H9 (cell line): ENCODE data around the gene DCTPP1. TPM values are rescaled to one million over a fixed set of nuclear protein-coding genes. Genes with fewer than 3 reads are reported as not detected.

Source experiments
- DNase-seq: peaks from one replicate; pipeline ENCODE4 v3.0.0-alpha.2; 2017
- H2AFZ ChIP-seq: one replicate; pipeline ENCODE4 v1.6.1; 2013; ENCODE audit warnings: mild to moderate bottlenecking, low read length, control low read depth, moderate library complexity
- H2AK5ac ChIP-seq: 2 replicates; pipeline ENCODE4 v1.6.1; 2013; ENCODE audit warnings: low read length, control low read depth, mixed read lengths; ENCODE audit not compliant: insufficient read length
- H2BK120ac ChIP-seq: one replicate; pipeline ENCODE4 v1.6.1; 2013; ENCODE audit warnings: low read depth, mild to moderate bottlenecking, low read length, control low read depth, inconsistent platforms; ENCODE audit not compliant: poor library complexity, severe bottlenecking
- H2BK12ac ChIP-seq: 2 replicates; pipeline ENCODE4 v1.6.1; 2013; ENCODE audit warnings: low read length, control low read depth, mixed read lengths, low read depth; ENCODE audit not compliant: insufficient read length
- H2BK15ac ChIP-seq: 2 replicates; pipeline ENCODE4 v1.6.1; 2013; ENCODE audit warnings: low read depth, low read length, control low read depth
- H2BK20ac ChIP-seq: one replicate; pipeline ENCODE4 v1.6.1; 2013; ENCODE audit warnings: low read depth, mild to moderate bottlenecking, low read length, control low read depth, inconsistent platforms; ENCODE audit not compliant: poor library complexity, severe bottlenecking
- H2BK5ac ChIP-seq: 2 replicates; pipeline ENCODE4 v1.6.1; 2013; ENCODE audit warnings: low read length, control low read depth, mixed read lengths; ENCODE audit not compliant: insufficient read length
- H3K14ac ChIP-seq: 2 replicates; pipeline ENCODE4 v1.6.1; 2013; ENCODE audit warnings: low read length, control low read depth; ENCODE audit not compliant: insufficient read depth
- H3K18ac ChIP-seq: 2 replicates; pipeline ENCODE4 v1.6.1; 2013; ENCODE audit warnings: low read depth, mild to moderate bottlenecking, mixed read lengths, low read length, control low read depth; ENCODE audit not compliant: insufficient read length
- H3K23ac ChIP-seq: 2 replicates; pipeline ENCODE4 v1.6.1; 2013; ENCODE audit warnings: low read length, control low read depth, mixed read lengths, low read depth; ENCODE audit not compliant: insufficient read length
- H3K23me2 ChIP-seq: 2 replicates; pipeline ENCODE4 v1.6.1; 2013; ENCODE audit warnings: low read depth, mild to moderate bottlenecking, mixed read lengths, low read length, control low read depth; ENCODE audit not compliant: insufficient read length, poor library complexity, severe bottlenecking
- H3K27ac ChIP-seq: 2 replicates; pipeline ENCODE4 v1.5.1; 2013; ENCODE audit warnings: low read length, control low read depth, mixed read lengths, low read depth; ENCODE audit not compliant: insufficient read length
- H3K27me3 ChIP-seq: 2 replicates; pipeline ENCODE4 v1.6.1; 2013; ENCODE audit warnings: low read length, control low read depth, inconsistent platforms; ENCODE audit not compliant: insufficient read depth
- H3K4ac ChIP-seq: 2 replicates; pipeline ENCODE4 v1.6.1; 2013; ENCODE audit warnings: low read depth, mild to moderate bottlenecking, control low read depth, inconsistent platforms, low read length, moderate library complexity
- H3K4me1 ChIP-seq: 2 replicates; pipeline ENCODE4 v1.6.1; 2013; ENCODE audit warnings: low read length, control low read depth, inconsistent platforms; ENCODE audit not compliant: insufficient read depth
- H3K4me2 ChIP-seq: 2 replicates; pipeline ENCODE4 v1.6.1; 2013; ENCODE audit warnings: low read length, control low read depth, mixed read lengths; ENCODE audit not compliant: insufficient read length, insufficient read depth
- H3K56ac ChIP-seq: 2 replicates; pipeline ENCODE4 v1.6.1; 2013; ENCODE audit warnings: low read depth, mild to moderate bottlenecking, mixed read lengths, low read length, control low read depth; ENCODE audit not compliant: insufficient read length
- H3K79me1 ChIP-seq: 2 replicates; pipeline ENCODE4 v1.6.1; 2013; ENCODE audit warnings: low read depth, mild to moderate bottlenecking, moderate library complexity, low read length, control low read depth, inconsistent platforms; ENCODE audit not compliant: insufficient read depth, poor library complexity, severe bottlenecking
- H3K79me2 ChIP-seq: 2 replicates; pipeline ENCODE4 v1.6.1; 2013; ENCODE audit warnings: low read length, control low read depth, inconsistent platforms; ENCODE audit not compliant: insufficient read depth
- H3K9ac ChIP-seq: 2 replicates; pipeline ENCODE4 v1.6.1; 2013; ENCODE audit warnings: low read length, control low read depth, mixed read lengths; ENCODE audit not compliant: insufficient read length; ENCODE audit errors: extremely low read depth
- H3K9me3 ChIP-seq: one replicate; pipeline ENCODE4 v1.6.1; 2013; ENCODE audit warnings: low read depth, low read length, inconsistent platforms; ENCODE audit not compliant: control insufficient read depth
- H3T11ph ChIP-seq: one replicate; pipeline ENCODE4 v1.6.1; 2013; ENCODE audit warnings: mild to moderate bottlenecking, low read length, control low read depth, inconsistent platforms
- H4K20me1 ChIP-seq: one replicate; pipeline ENCODE4 v1.6.1; 2013; ENCODE audit not compliant: control insufficient read depth, insufficient read length, insufficient read depth
- H4K5ac ChIP-seq: 2 replicates; pipeline ENCODE4 v1.6.1; 2013; ENCODE audit warnings: low read depth, mild to moderate bottlenecking, mixed read lengths, low read length, control low read depth; ENCODE audit not compliant: insufficient read length
- H4K8ac ChIP-seq: replicated peaks from 2 replicates; pipeline ENCODE4 v1.6.1; 2013; ENCODE audit warnings: low read length, control low read depth, mixed read lengths, low read depth; ENCODE audit not compliant: insufficient read length
- H4K91ac ChIP-seq: 2 replicates; pipeline ENCODE4 v1.6.1; 2013; ENCODE audit warnings: low read depth, mild to moderate bottlenecking, moderate library complexity, mixed read lengths, low read length, control low read depth; ENCODE audit not compliant: insufficient read length
- H3K27ac Mint-ChIP-seq, 3 experiments: 2 replicates in 2 of 3; 3 replicates in 1 of 3; pipeline ENCODE4 v1.8.0; 2020 to 2021; ENCODE audit warnings: mixed read lengths in 3 of 3, mild to moderate bottlenecking in 1 of 3, moderate library complexity in 1 of 3
- H3K27me3 Mint-ChIP-seq: 2 replicates; pipeline ENCODE4 v1.8.0; 2021; ENCODE audit warnings: low read depth, mild to moderate bottlenecking, moderate library complexity, mixed read lengths
- H3K36me3 Mint-ChIP-seq, 3 experiments: 2 replicates in 2 of 3; 3 replicates in 1 of 3; pipeline ENCODE4 v1.8.0; 2020 to 2021; ENCODE audit warnings: low read depth in 3 of 3, mixed read lengths in 3 of 3; ENCODE audit not compliant: insufficient read depth in 1 of 3
- H3K4me1 Mint-ChIP-seq, 2 experiments: 2 replicates each; pipeline ENCODE4 v1.8.0; 2020; ENCODE audit warnings: mixed read lengths in 2 of 2
- H3K4me3 Mint-ChIP-seq, 2 experiments: 2 replicates in 1 of 2; 3 replicates in 1 of 2; pipeline ENCODE4 v1.8.0; 2020 to 2021; ENCODE audit warnings: mild to moderate bottlenecking in 2 of 2, mixed read lengths in 2 of 2, moderate library complexity in 1 of 2
- H3K9me3 Mint-ChIP-seq, 2 experiments: 2 replicates in 1 of 2; 3 replicates in 1 of 2; pipeline ENCODE4 v1.8.0; 2020; ENCODE audit warnings: mild to moderate bottlenecking in 2 of 2, mixed read lengths in 2 of 2, moderate library complexity in 1 of 2
- WGBS: extraction: QIAGEN DNeasy Blood & Tissue Kit; methylation state at CpG from one replicate; pipeline ENCODE4 v1.1.7; 2013; ENCODE audit warnings: missing lambda C conversion rate, low lambda C conversion rate, mixed read lengths; ENCODE audit not compliant: insufficient read length; ENCODE audit errors: extremely low coverage; 5-methylcytosine and 5-hydroxymethylcytosine counted together
- total RNA-seq: library from RNA; stranded (reverse); gene quantifications from 2 replicates; pipeline ENCODE4 v1.2.1, GENCODE V29; 2021
- TF ChIP-seq, protein P1 (sequence below): fragments of 200-600 bp; sonication (generic); conservative IDR thresholded peaks from 3 replicates; pipeline ENCODE4 v1.8.0; 2021; ENCODE audit warnings: antibody characterized with exemption, mild to moderate bottlenecking

Gene DCTPP1
- total RNA-seq, 1 experiment from 2014 or later = 78.3 TPM

DNA sequence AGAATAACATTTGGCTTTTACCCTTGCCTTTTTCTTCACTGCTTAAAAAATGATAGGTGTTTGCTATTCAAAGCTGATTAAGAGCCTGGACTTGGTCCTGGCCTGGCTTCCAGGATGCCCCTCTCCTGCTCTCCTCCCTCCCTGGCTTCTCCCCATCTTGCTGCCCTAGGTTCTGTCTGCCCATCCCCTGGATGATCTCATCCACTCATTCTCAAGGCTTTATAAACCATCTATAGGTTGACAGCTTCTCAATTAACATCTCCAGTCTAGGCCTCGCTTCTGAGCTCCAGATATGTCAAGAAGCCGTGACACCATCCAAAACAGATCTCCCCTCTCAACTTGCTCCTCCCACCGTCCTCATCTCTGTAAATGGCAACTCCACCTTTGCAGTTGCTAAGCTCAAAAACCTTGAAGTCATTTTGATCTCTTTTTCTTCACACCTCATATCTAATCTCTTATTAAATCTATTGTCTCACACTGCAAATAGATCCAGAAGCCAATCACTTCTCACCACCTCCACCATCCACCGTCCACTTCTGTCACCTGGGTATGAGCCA is 13.7 kb downstream of the DCTPP1 start:
- Histone ChIP-seq H2AK5ac (no peak overlapping the region), H3K4me1 (no peaks in the 10 kb centered on the region), H2BK120ac (no peak overlapping the region), H3K14ac (no peak overlapping the region), H3K79me1 (no peaks in the 10 kb centered on the region), H3K18ac (no peak overlapping the region), H2AFZ (no peak overlapping the region), H2BK12ac (no peak overlapping the region), H3K4me2 (no peak overlapping the region), H3K56ac (no peak overlapping the region), H3K27me3 (no peaks in the 10 kb centered on the region), H4K5ac (no peak overlapping the region), H3K9me3 (no peaks in the 10 kb centered on the region), H2BK15ac (no peak overlapping the region), H3K4ac (no peak overlapping the region), H3T11ph (no peak overlapping the region), H3K27ac (no peak overlapping the region), H3K9ac (no peak overlapping the region), H4K8ac (no peak overlapping the region), H3K23ac (no peak overlapping the region), H3K23me2 (peaks cover 8% of the 10 kb centered on the region), H4K20me1 (no peaks in the 10 kb centered on the region), H4K91ac (no peak overlapping the region), H2BK20ac (no peak overlapping the region), H2BK5ac (no peak overlapping the region), H3K79me2 (no peaks in the 10 kb centered on the region)
- no peak for DNase-seq
- Mint-ChIP-seq H3K36me3 (peaks cover 19 to 43% (median 39%) of the 10 kb centered on the region in 3 experiments; a peak in 6 of 7 replicates), H3K4me3 (no peak overlapping the region), H3K27ac (no peak overlapping the region), H3K9me3 (no peaks in the 10 kb centered on the region; a peak in 1 of 5 replicates), H3K27me3 (no peaks in the 10 kb centered on the region; the same call in none of the 2 replicates), H3K4me1 (peaks cover 7 to 12% of the 10 kb centered on the region in 2 experiments)
- TF ChIP-seq, protein P1, sequence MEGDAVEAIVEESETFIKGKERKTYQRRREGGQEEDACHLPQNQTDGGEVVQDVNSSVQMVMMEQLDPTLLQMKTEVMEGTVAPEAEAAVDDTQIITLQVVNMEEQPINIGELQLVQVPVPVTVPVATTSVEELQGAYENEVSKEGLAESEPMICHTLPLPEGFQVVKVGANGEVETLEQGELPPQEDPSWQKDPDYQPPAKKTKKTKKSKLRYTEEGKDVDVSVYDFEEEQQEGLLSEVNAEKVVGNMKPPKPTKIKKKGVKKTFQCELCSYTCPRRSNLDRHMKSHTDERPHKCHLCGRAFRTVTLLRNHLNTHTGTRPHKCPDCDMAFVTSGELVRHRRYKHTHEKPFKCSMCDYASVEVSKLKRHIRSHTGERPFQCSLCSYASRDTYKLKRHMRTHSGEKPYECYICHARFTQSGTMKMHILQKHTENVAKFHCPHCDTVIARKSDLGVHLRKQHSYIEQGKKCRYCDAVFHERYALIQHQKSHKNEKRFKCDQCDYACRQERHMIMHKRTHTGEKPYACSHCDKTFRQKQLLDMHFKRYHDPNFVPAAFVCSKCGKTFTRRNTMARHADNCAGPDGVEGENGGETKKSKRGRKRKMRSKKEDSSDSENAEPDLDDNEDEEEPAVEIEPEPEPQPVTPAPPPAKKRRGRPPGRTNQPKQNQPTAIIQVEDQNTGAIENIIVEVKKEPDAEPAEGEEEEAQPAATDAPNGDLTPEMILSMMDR = no peak
- no CpG with 5 or more reads among the region's 4 CpGs for WGBS
